GM03348 (cell line): ENCODE data around the gene PSMA5.
"Not testable (repeated sequence)": the region's sequence is repeated elsewhere in the genome, so short reads cannot be mapped to it uniquely, and the experiment has no call there.

Source experiments
- DNase-seq: peaks from one replicate; pipeline ENCODE4 v3.0.0; 2012; ENCODE audit warnings: low spot score

PSMA5 gene

DNA sequence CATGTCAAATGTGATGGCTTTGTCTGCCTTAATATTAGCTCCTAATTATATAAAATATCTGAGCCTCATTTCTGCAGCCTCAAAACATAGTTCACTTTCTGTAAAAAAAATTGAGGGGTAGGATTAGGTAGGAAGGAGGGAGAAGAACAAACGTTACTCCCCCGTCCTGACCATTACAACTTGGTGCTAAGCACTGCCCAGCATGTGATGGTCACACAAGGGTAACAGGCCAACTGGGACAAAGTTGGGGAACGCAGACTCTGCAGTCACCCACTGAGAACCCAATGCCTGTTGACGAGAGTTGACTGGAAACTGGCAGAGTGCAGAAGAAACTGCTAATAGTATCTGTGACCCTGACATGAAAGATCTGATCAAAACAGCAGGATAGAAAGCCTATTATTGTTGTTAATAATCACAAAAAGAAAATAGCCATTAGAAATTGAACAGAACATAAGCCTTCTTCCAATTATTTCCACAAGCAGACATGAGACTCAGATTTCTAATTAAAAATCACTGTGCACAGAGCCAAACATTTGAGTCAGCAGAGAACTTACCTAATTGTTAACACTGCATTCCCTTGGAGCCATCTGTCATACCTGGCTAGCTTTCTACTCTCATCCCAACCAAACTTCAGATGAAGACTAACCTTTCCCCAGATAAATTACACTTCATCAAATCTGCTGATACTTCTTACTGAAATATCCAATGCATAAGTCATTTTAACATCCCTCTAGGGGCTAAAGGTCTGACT, 34.0 kb downstream of the PSMA5 start:
- no peak for DNase-seq

GRCh38 chr1:109391626-109392025, 34.6 kb downstream of the PSMA5 start:
- no peak for DNase-seq

GRCh38 chr1:109391157-109391556, 35.1 kb downstream of the PSMA5 start:
- peak; percentile 43 for DNase-seq

- no peak for DNase-seq
Observed at GRCh38 chr1:109389638-109390341, 36.5 kb downstream of the PSMA5 start.

DNA sequence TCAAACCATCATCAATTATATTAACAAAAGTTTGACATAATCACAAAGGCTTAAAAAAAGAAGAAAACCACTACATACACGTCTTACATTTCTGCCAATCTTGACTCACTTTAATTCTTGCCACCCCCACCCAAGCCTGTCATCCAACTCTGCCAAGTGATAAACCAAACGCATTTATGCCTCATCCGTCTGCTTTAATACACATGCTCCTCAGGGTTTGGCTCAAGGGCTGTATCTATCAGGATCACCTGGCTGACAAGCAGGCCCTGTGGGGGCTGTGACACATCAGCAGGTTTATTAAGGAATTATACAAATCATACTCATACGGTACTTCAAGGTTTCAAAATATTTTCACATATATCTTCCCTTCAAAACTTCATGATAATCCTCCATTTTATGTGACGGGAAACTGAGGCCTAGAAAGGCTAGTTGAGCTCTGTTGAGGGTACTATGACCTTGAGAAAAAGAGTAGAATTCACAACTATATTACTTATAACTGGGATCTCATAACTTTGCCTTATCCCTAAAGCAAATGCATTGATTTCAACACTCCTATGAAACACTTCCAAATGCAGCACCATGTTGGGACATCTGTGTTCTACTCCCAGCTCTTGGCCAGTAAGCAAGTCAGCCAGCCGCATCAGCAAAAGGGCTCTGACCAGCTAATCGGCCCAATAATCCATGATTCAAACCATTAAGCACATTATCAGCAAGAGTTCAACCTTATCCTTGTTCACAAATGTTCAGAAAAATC, 37.2 kb downstream of the PSMA5 start:
- no peak for DNase-seq

DNA sequence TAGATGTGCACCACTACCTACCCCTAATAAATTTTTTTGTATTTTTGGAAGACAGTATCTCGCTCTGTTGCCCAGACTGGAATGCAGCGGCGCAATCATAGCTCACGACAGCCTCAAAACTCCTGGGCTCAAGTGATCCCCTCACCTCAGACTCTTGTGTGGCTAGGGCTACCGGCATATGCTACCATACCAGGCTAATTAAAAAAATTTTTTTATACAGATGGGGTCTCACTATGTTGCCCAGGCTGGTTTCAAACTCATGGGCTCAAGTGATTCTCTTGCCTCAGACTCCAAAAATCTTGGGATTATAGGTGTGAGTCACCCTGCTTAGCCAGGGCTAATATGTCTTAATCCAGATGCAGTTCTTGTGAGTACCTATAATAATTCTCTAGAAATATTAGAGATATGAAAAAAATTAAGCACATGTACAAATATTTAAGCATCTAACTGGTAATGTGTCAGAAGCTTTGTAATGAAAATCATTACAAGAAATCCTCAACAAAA, 38.0 kb downstream of the PSMA5 start:
- no peak for DNase-seq

GRCh38 chr1:109386054-109386717, 40.1 kb downstream of the PSMA5 start:
- DNase-seq: no peak

GRCh38 chr1:109385417-109385816, 40.8 kb downstream of the PSMA5 start:
- peak; percentile 23 for DNase-seq

- no peak for DNase-seq
Observed at GRCh38 chr1:109383854-109384253, 42.4 kb downstream of the PSMA5 start.

GRCh38 chr1:109383087-109383779, 43.0 kb downstream of the PSMA5 start:
- DNase-seq: no peak

DNA sequence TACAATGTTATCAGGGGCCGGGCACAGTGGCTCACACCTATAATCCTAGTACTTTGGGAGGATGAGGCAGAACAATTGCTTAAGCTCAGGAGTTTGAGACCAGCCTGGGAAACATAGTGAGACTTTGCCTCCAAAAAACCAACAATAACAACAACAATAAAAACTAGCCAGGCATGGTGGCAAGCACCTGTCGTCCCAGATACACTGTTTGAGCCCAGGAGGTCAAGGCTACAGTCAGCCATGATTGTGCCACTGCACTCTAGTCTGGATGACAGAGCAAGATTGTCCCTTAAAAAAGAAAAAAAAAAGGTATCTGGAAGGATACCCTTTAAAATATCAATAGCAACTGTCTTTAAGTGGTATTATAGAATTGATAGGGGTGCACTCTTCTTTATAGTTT, 44.7 kb downstream of the PSMA5 start:
- DNase-seq: no peak

GRCh38 chr1:109379907-109380306, 46.3 kb downstream of the PSMA5 start:
- no peak for DNase-seq

GRCh38 chr1:109379422-109379821, 46.8 kb downstream of the PSMA5 start:
- peak; percentile 44 for DNase-seq

- no peak for DNase-seq
Observed at GRCh38 chr1:109377698-109378097, 48.5 kb downstream of the PSMA5 start.

- DNase-seq: not testable (repeated sequence)
Observed at GRCh38 chr1:109373696-109374095, 52.6 kb downstream of the PSMA5 start.

DNA sequence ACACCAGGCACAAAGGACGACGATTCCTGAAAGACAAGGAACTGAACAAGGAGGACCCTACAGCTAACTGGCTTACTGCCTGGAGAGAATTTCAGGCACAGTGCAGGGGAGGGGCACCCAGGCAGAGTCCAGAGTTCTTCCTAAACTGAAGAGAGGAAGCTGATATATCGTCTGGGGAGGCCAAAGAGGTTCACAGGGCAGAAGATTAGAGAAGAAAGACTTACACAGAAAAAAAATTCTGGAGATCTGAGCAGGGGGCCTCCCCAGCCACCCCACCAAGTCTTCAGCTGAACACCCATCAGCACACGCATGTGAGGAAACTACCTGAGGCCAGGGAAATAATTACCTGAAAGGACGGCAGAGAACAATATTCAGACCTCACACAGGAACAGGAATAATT, 53.1 kb downstream of the PSMA5 start:
- DNase-seq: no peak

DNA sequence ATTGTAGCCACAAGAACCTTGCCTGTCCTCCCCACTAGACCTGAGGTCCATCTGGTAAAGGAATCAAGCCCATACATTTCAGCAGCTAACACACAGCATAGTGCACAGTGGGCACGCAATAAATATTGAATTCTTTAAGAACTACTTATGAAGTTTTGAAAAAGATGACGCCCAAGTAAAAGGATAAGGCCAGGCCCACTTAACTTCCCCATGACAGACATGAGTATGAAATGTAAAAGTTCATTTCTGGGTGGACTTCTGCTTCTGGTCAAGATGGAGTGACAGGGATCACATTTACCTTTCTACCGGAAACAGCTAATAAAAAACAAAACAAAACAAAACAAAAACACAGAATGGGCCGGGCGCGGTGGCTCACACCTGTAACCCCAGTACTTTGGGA, 54.0 kb downstream of the PSMA5 start:
- DNase-seq: no peak

GRCh38 chr1:109371341-109371739, 54.9 kb downstream of the PSMA5 start:
- DNase-seq: peak; percentile 70

GRCh38 chr1:109370712-109371340, 55.4 kb downstream of the PSMA5 start:
- DNase-seq: peak; percentile 74

DNA sequence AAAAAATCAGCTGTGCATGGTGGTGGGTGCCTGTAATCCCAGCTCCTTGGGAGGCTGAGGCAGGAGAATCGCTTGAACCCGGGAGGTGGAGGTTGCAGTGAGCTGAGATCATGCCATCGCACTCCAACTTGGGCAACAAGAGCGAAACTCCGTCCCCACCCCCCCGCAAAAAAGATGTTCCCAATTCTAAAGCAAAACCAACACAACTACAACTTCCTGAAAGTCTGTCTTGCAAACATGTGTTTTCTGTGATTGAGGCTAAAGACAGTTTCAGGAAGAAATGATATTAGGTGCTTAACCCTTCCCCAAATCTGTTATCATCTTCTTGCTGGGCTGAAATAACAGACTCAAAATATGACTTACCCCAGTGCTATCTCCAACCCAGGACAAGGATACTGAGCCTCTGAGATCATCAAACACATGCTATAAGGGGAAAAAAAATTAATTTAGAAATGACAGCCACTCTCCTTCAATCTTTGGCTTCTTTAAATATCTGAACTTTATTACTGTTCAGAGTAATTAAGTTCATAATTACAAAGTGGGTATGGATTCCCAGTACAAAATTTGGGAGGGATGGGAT, 57.0 kb downstream of the PSMA5 start:
- DNase-seq: peak; percentile 47

DNA sequence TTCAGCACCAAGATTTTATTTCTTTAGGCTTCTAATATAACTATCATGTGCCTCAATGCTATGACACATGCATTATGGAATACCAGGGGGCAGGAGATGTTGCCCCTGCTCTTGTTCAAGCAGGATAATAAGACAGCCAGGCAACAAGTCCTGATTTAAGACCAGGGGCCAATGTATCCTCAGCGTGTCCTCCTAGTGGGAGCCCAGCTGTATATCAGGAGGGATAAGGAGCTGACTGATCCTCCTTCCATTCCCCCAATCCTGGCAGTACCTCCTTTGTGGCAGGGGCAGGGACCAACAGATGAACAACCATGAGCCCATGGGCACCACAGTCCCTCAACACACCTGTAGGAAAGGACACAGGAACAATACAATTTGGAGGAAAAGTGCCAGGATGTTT, 57.8 kb downstream of the PSMA5 start:
- DNase-seq: no peak
